HCT116 (cell line): ENCODE data around the gene CD99. TPM values are rescaled to one million over a fixed set of nuclear protein-coding genes. Genes with fewer than 3 reads are reported as not detected.
A peak's percentile ranks its signal among the peaks of the same experiment; 100 is the strongest.

Experiments used
- ATAC-seq: fragments of 200-7000 bp; cut with Tn5 transposase; 2 replicates; pipeline ENCODE4 v1.9.1; 2020; ENCODE audit warnings: mild to moderate bottlenecking, moderate library complexity
- BruUV-seq: library from RNA; stranded (reverse); fragments of 400-500 nt; replicated peaks from 2 replicates; lab custom pipeline; 2021; lab: Mats Ljungman, UMichigan
- CTCF ChIA-PET: fragments of 300-600 bp; sonication (Branson Sonifier 250); formaldehyde crosslinking; loops from one replicate; lab custom pipeline; 2021; ENCODE audit warnings: antibody characterized with exemption; lab: Charles Lee
- POLR2A ChIA-PET: fragments of 300-600, 350-600 bp; sonication (Branson Sonifier 250); formaldehyde crosslinking; loops from one replicate; lab custom pipeline; 2021; ENCODE audit warnings: antibody characterized with exemption; lab: Charles Lee
- RAD21 ChIA-PET, 2 experiments: fragments of 300-600 bp; sonication (Branson Sonifier 250); formaldehyde crosslinking; loops; one replicate each; lab custom pipeline; 2023; ENCODE audit warnings: low total read pairs in 2 of 2; ENCODE audit not compliant: uncharacterized antibody in 2 of 2, unreplicated experiment in 2 of 2, low non-redundant PET in 1 of 2; lab: Charles Lee
- DNase-seq: peaks from one replicate; pipeline ENCODE4 v3.0.0-alpha.2; 2010; ENCODE audit warnings: low read depth, low spot score
- H2AFZ ChIP-seq: fragments of 200-600 bp; shearing (Covaris generic), sonication (generic); 2 replicates; pipeline ENCODE4 v1.6.1; 2017; ENCODE audit warnings: low read depth, mixed run types, mixed read lengths, antibody characterized with exemption, low read length; ENCODE audit not compliant: poor library complexity, severe bottlenecking
- H3K27ac ChIP-seq: 2 replicates; pipeline ENCODE4 v1.5.1; 2012; ENCODE audit warnings: low read depth, low read length
- H3K27me3 ChIP-seq: fragments of 200-600 bp; sonication (generic); 2 replicates; pipeline ENCODE4 v1.6.1; 2016; ENCODE audit warnings: mixed run types, low read length, mixed read lengths; ENCODE audit not compliant: insufficient read depth
- H3K36me3 ChIP-seq, 2 experiments: fragments of 200-500 bp in 1 of 2; fragments of 200-600 bp in 1 of 2; sonication (Bioruptor generic) in 1 of 2; sonication (generic) in 1 of 2; 2 replicates each; pipeline versions ENCODE4 v1.5.1 to v1.6.1; 2014 to 2016; ENCODE audit warnings: low read length in 2 of 2, inconsistent platforms in 1 of 2, mixed read lengths in 1 of 2, mixed run types in 1 of 2; ENCODE audit not compliant: insufficient read depth in 2 of 2, control insufficient read depth in 1 of 2
- H3K4me1 ChIP-seq, 2 experiments: fragments of 200-600 bp in 1 of 2; sonication (generic) in 1 of 2; 2 replicates each; pipeline versions ENCODE4 v1.5.1 to v1.6.1; 2012 to 2017; ENCODE audit warnings: low read length in 2 of 2, inconsistent platforms in 1 of 2, mild to moderate bottlenecking in 1 of 2, mixed read lengths in 1 of 2, mixed run types in 1 of 2, moderate library complexity in 1 of 2; ENCODE audit not compliant: insufficient read depth in 2 of 2, control insufficient read depth in 1 of 2
- H3K4me2 ChIP-seq: fragments of 200-600 bp; sonication (generic); 2 replicates; pipeline ENCODE4 v1.6.1; 2017; ENCODE audit warnings: mixed run types, low read length, mixed read lengths
- H3K4me3 ChIP-seq, 2 experiments: fragments of 200-600 bp in 1 of 2; sonication (generic) in 1 of 2; replicated peaks in 1 of 2; 2 replicates each; pipeline ENCODE4 v1.5.1; 2011 to 2016; ENCODE audit warnings: low read length in 2 of 2, control low read depth in 1 of 2, low read depth in 1 of 2, mild to moderate bottlenecking in 1 of 2, mixed read lengths in 1 of 2, mixed run types in 1 of 2
- H3K79me2 ChIP-seq: fragments of 200-600 bp; sonication (generic); 2 replicates; pipeline ENCODE4 v1.6.1; 2017; ENCODE audit warnings: mild to moderate bottlenecking, mixed run types, low read length, moderate library complexity, mixed read lengths; ENCODE audit not compliant: insufficient read depth
- H3K9ac ChIP-seq: fragments of 200-600 bp; sonication (generic); 2 replicates; pipeline ENCODE4 v1.6.1; 2016; ENCODE audit warnings: low read length, mixed read lengths
- H3K9me2 ChIP-seq: fragments of 200-600 bp; sonication (generic), shearing (Covaris generic); 2 replicates; pipeline ENCODE4 v1.6.1; 2017; ENCODE audit warnings: mixed run types, mild to moderate bottlenecking, moderate library complexity; ENCODE audit not compliant: insufficient read depth
- H3K9me3 ChIP-seq, 2 experiments: fragments of 200-500 bp in 1 of 2; fragments of 200-600 bp in 1 of 2; sonication (Bioruptor generic) in 1 of 2; sonication (generic) in 1 of 2; 2 replicates each; pipeline ENCODE4 v1.6.1; 2014 to 2017; ENCODE audit warnings: low read length in 2 of 2, mixed read lengths in 2 of 2, inconsistent platforms in 1 of 2, low read depth in 1 of 2, mild to moderate bottlenecking in 1 of 2, mixed run types in 1 of 2, moderate library complexity in 1 of 2; ENCODE audit not compliant: control insufficient read depth in 1 of 2, insufficient read depth in 1 of 2
- H4K20me1 ChIP-seq: fragments of 200-600 bp; sonication (generic), shearing (Covaris generic); 2 replicates; pipeline ENCODE4 v1.6.1; 2017; ENCODE audit warnings: mixed run types, mild to moderate bottlenecking, moderate library complexity; ENCODE audit not compliant: insufficient read depth
- ATF3 ChIP-seq: IDR thresholded peaks from 2 replicates; pipeline ENCODE4 v1.6.1; 2012
- CBX3 ChIP-seq: IDR thresholded peaks from 2 replicates; pipeline ENCODE4 v1.6.1; 2012; ENCODE audit warnings: low read depth
- CEBPB ChIP-seq: IDR thresholded peaks from 2 replicates; pipeline ENCODE4 v1.6.1; 2012; ENCODE audit warnings: low read depth
- EGR1 ChIP-seq: IDR thresholded peaks from 2 replicates; pipeline ENCODE4 v1.6.1; 2012; ENCODE audit warnings: low read depth
- ELF1 ChIP-seq: IDR thresholded peaks from 2 replicates; pipeline ENCODE4 v1.6.1; 2012; ENCODE audit warnings: low read depth, borderline replicate concordance
- EZH2 ChIP-seq: fragments of 200-600 bp; sonication (generic); IDR thresholded peaks from 2 replicates; pipeline ENCODE4 v1.6.1; 2017; ENCODE audit warnings: antibody characterized with exemption, mixed run types
- EZH2phosphoT487 ChIP-seq: fragments of 200-600 bp; IDR thresholded peaks from 2 replicates; pipeline ENCODE4 v1.6.1; 2018; ENCODE audit warnings: antibody characterized with exemption, borderline replicate concordance
- MAX ChIP-seq: IDR thresholded peaks from 2 replicates; pipeline ENCODE4 v1.6.1; 2012
- POLR2AphosphoS5 ChIP-seq: IDR thresholded peaks from 2 replicates; pipeline ENCODE4 v1.6.1; 2011; ENCODE audit warnings: mild to moderate bottlenecking, low read depth, low read length, moderate library complexity
- RAD21 ChIP-seq: IDR thresholded peaks from 2 replicates; pipeline ENCODE4 v1.6.1; 2012; ENCODE audit warnings: low read depth, mild to moderate bottlenecking
- SIN3A ChIP-seq: IDR thresholded peaks from 2 replicates; pipeline ENCODE4 v1.6.1; 2012; ENCODE audit warnings: low read depth
- SRF ChIP-seq: IDR thresholded peaks from 2 replicates; pipeline ENCODE4 v1.6.1; 2012; ENCODE audit warnings: low read depth
- TCF7L2 ChIP-seq: IDR thresholded peaks from 2 replicates; pipeline ENCODE4 v1.7.0; 2011; ENCODE audit warnings: borderline replicate concordance, inconsistent platforms; ENCODE audit not compliant: insufficient read depth, insufficient read length; ENCODE audit errors: extremely low read depth
- YY1 ChIP-seq: IDR thresholded peaks from 2 replicates; pipeline ENCODE4 v1.6.1; 2011; ENCODE audit warnings: low read length, low read depth, moderate library complexity, mild to moderate bottlenecking; ENCODE audit not compliant: insufficient replicate concordance; ENCODE audit errors: extremely low read depth
- ZFX ChIP-seq: fragments of 450-650 bp; IDR thresholded peaks from 2 replicates; pipeline ENCODE4 v1.6.1; 2017
- ZNF274 ChIP-seq: fragments of 200-500 bp; sonication (Bioruptor generic); IDR thresholded peaks from 2 replicates; pipeline ENCODE4 v1.6.1; 2014; ENCODE audit warnings: mild to moderate bottlenecking, low read depth, low read length, inconsistent platforms
- intact Hi-C: fragments of 100-400 bp; cut with micrococcal nuclease; formaldehyde crosslinking; loops from 2 replicates; pipeline ENCODE4 v1.10.0; 2022
- total RNA-seq: library from RNA; stranded (reverse); gene quantifications from one replicate; pipeline ENCODE4 v1.2.1, GENCODE V29; 2021; ENCODE audit not compliant: unreplicated experiment
- TF ChIP-seq, protein P1 (sequence below): IDR thresholded peaks from 2 replicates; pipeline ENCODE4 v1.6.1; 2011; ENCODE audit warnings: mild to moderate bottlenecking, low read length, moderate library complexity; ENCODE audit not compliant: insufficient replicate concordance; ENCODE audit errors: extremely low read depth

Gene CD99
- total RNA-seq, 1 experiment from 2014 or later, result 59.6 TPM

- CTCF ChIA-PET, result no interaction called here
- no peaks in the 10 kb centered on the region for H3K27me3 ChIP-seq
- no peaks in the 10 kb centered on the region for H3K9me2 ChIP-seq
- H3K36me3 ChIP-seq, result no peaks in the 10 kb centered on the region
- RAD21 ChIA-PET, result no interaction called here
- no peak overlapping the region for H2AFZ ChIP-seq
- TF ChIP-seq ZNF274 (no peak), EGR1 (no peak), TCF7L2 (no peak), SRF (no peak), CBX3 (no peak)
- TF ChIP-seq, protein P1, sequence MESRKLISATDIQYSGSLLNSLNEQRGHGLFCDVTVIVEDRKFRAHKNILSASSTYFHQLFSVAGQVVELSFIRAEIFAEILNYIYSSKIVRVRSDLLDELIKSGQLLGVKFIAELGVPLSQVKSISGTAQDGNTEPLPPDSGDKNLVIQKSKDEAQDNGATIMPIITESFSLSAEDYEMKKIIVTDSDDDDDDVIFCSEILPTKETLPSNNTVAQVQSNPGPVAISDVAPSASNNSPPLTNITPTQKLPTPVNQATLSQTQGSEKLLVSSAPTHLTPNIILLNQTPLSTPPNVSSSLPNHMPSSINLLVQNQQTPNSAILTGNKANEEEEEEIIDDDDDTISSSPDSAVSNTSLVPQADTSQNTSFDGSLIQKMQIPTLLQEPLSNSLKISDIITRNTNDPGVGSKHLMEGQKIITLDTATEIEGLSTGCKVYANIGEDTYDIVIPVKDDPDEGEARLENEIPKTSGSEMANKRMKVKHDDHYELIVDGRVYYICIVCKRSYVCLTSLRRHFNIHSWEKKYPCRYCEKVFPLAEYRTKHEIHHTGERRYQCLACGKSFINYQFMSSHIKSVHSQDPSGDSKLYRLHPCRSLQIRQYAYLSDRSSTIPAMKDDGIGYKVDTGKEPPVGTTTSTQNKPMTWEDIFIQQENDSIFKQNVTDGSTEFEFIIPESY, result no peak
- ATAC-seq (no peak), DNase-seq (no peak)
- no peak overlapping the region for H3K9ac ChIP-seq
- H3K4me2 ChIP-seq, result no peak overlapping the region
- H3K27ac ChIP-seq, result no peak overlapping the region
- BruUV-seq, result no TSS peak
- no peaks in the 10 kb centered on the region for H3K9me3 ChIP-seq
- no peak overlapping the region for H3K4me3 ChIP-seq
- POLR2A ChIA-PET, result no interaction called here
- peaks cover 0 to 46% of the 10 kb centered on the region in 2 experiments; a peak in 2 of 4 replicates for H3K4me1 ChIP-seq
- H3K79me2 ChIP-seq, result peaks cover 43% of the 10 kb centered on the region
- H4K20me1 ChIP-seq, result no peaks in the 10 kb centered on the region
- intact Hi-C loops, result no loop called here
These were observed 3.8 kb downstream of the CD99 start for GRCh38 chrX:2694914-2695267.

GRCh38 chrX:2696698-2697215, 5.7 kb downstream of the CD99 start:
- Histone ChIP-seq H2AFZ (no peak overlapping the region), H4K20me1 (no peaks in the 10 kb centered on the region), H3K4me2 (peak overlapping the region; percentile 30), H3K9me3 (no peaks in the 10 kb centered on the region), H3K79me2 (peaks cover 48% of the 10 kb centered on the region), H3K9ac (peak overlapping the region; percentile 6; the same call in 1 of the 2 replicates), H3K4me1 (peaks cover 0 to 39% of the 10 kb centered on the region in 2 experiments; a peak in 2 of 4 replicates), H3K36me3 (no peaks in the 10 kb centered on the region), H3K27me3 (no peaks in the 10 kb centered on the region), H3K27ac (no peak overlapping the region), H3K9me2 (no peaks in the 10 kb centered on the region), H3K4me3 (no peak overlapping the region)
- ChIA-PET RAD21 (no interaction called here), CTCF (no interaction called here), POLR2A (no interaction called here)
- no TSS peak for BruUV-seq
- intact Hi-C loops, result no loop called here
- ATAC-seq (no peak), DNase-seq (no peak)
- TF ChIP-seq ATF3 (no peak), EGR1 (no peak), EZH2 (no peak), CEBPB (no peak), CBX3 (no peak), POLR2AphosphoS5 (no peak), SRF (no peak), ZNF274 (no peak), SIN3A (no peak), EZH2phosphoT487 (no peak), YY1 (no peak), RAD21 (no peak), ELF1 (no peak), ZFX (no peak), MAX (no peak)
- TF ChIP-seq, protein P1, result no peak
